Measurements from ENCODE around the gene EDN1.
A peak's percentile ranks its signal among the peaks of the same experiment; 100 is the strongest.

The EDN1 gene

DNA sequence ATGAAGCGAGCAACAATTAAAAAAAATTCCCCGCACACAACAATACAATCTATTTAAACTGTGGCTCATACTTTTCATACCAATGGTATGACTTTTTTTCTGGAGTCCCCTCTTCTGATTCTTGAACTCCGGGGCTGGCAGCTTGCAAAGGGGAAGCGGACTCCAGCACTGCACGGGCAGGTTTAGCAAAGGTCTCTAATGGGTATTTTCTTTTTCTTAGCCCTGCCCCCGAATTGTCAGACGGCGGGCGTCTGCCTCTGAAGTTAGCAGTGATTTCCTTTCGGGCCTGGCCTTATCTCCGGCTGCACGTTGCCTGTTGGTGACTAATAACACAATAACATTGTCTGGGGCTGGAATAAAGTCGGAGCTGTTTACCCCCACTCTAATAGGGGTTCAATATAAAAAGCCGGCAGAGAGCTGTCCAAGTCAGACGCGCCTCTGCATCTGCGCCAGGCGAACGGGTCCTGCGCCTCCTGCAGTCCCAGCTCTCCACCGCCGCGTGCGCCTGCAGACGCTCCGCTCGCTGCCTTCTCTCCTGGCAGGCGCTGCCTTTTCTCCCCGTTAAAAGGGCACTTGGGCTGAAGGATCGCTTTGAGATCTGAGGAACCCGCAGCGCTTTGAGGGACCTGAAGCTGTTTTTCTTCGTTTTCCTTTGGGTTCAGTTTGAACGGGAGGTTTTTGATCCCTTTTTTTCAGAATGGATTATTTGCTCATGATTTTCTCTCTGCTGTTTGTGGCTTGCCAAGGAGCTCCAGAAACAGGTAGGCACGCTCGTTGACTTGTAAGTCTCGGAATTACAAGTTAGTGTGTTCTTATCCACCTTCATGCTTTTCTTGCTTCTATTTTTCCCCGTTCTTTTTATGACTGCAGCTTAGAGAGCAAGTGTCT, at the start of gene EDN1:
Gene EDN1, plus strand, starts transcription at position 429 of the 888 bp plus-strand sequence. Its CDS starts 269 bp downstream, at position 698.
- DNase-seq = peak; percentile 79

DNA sequence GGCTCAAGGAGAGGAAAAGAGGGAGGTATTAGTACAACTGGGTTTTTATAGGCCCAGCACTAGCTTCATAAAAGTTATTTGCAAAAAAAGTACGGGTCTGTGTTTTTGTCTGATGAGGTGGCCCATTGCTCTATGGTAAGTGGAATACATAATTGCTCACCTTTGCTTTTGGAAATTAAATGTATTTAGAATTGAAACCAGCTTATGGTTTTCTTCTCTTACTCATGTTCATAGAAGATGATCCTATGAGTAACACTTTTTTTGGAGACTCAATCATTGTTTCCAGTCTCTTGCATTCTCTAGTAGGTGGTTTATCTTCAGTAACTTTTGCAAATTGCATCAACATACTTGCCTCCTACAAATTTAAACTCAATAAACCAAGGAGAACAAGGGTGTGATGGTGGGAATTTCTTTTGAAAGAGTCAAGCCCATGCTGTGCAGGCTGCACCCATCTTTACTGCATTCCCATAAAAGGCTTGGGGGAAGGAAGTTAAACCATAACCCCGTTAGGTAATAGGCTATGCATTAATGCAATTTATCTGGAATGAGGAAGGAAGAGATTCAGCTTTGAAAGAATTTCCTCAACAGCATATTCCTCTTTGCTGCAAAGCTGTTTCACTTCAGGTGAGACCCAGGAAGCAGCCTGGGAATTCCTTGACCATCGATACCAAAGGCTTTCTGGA, 48.5 kb upstream of the EDN1 start:
- DNase-seq = no peak

- no peak for DNase-seq
These were observed 47.0 kb upstream of the EDN1 start for GRCh38 chr6:12243169-12243568.

DNA sequence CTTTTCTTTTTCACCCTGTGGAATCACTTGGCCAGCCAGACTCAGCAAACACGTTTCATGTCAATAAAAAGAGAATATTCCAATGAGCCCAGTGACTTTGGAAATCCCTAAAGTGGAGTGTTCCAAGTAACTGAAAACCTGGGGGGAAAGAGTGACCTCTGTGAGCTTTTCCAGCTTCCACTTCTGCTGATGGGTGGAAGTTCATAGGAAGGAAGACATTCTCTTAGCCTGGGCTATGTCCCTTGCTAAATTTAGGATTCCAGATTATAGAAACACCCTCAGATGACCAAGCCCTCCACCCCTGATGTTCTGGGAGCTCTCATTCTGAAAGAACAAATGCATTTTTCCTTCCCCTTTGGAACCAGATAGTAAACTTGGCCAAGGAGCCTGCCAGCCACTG, 44.8 kb upstream of the EDN1 start:
- DNase-seq = no peak

- no peak for DNase-seq
These were observed 44.1 kb upstream of the EDN1 start for GRCh38 chr6:12245763-12246718.

- DNase-seq = no peak
These were observed 43.3 kb upstream of the EDN1 start for GRCh38 chr6:12246900-12247299.

GRCh38 chr6:12249541-12250382, 40.4 kb upstream of the EDN1 start:
- no peak for DNase-seq

GRCh38 chr6:12250383-12250770, 39.8 kb upstream of the EDN1 start:
- no peak for DNase-seq

- no peak for DNase-seq
These were observed 36.0 kb upstream of the EDN1 start for GRCh38 chr6:12254210-12254609.

DNA sequence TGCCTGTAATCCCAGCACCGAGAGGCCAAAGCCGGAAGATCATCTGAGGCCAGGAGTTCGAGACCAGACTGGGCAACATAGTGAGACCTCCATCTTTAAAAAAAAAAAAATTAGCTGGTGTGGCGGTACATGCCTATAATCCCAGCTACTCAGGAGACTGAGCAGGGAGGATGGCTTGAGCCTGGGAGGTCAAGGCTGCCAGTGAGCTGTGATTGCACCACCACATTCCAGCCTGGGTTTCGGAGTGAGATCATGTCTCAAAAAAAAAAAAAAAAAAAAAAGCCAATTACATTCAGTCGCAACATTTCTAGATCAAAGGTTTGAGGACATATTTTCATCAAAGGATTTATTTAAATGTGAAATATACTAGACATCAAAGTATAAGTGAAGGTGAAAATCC, 32.0 kb upstream of the EDN1 start:
- DNase-seq = no peak

DNA sequence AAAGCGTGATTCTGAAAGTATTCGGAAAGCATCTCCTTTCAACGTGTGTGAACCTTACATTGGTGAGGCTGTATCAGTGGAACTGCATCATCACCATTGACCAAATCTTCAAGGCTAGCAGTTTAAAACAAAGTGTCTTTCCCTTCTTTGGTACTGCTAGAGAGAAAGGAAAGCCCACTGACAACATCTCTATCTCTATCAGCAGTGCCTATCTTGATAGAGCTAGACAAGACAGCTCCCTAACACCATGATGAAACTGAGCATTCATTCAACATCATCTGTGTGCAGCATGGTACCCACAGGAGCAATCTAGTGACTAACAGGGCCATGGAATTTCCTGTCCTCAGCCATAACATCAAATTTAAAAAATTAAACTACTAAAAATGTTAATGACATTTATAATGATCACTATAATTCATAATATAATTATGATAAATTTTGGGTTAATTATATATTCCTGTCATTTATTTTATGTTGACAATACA, 31.5 kb upstream of the EDN1 start:
- no peak for DNase-seq

DNA sequence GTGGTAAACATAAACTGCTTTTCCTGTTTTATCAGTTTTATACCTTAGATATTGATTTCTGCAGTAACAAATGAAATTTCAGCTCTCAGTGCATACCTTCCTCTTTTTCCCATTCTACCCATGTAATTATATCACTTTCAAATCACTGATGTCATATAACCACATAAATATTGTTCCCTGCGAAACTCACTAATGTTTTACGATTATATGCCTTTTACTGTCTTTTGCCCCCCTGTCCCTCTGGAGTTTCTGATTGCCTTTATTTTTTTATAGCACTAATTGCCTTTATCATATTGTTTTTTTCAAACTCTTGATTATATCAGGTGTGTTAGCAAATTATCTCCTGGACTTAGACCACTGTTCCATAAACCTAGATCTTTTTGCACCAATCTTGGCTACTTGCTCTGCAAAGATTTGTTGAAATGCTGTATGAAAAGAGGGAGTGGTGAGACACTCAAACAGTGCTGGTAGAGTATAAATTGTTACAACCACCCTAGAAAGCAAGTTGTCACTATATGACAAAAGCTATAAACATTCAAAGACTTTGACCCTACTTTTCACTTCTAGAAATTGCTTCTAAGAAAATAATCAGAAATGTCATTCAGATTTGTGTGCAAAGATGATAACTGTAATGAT, 29.6 kb upstream of the EDN1 start:
- DNase-seq = no peak

- no peak for DNase-seq
These were observed 28.7 kb upstream of the EDN1 start for GRCh38 chr6:12261502-12261901.

DNA sequence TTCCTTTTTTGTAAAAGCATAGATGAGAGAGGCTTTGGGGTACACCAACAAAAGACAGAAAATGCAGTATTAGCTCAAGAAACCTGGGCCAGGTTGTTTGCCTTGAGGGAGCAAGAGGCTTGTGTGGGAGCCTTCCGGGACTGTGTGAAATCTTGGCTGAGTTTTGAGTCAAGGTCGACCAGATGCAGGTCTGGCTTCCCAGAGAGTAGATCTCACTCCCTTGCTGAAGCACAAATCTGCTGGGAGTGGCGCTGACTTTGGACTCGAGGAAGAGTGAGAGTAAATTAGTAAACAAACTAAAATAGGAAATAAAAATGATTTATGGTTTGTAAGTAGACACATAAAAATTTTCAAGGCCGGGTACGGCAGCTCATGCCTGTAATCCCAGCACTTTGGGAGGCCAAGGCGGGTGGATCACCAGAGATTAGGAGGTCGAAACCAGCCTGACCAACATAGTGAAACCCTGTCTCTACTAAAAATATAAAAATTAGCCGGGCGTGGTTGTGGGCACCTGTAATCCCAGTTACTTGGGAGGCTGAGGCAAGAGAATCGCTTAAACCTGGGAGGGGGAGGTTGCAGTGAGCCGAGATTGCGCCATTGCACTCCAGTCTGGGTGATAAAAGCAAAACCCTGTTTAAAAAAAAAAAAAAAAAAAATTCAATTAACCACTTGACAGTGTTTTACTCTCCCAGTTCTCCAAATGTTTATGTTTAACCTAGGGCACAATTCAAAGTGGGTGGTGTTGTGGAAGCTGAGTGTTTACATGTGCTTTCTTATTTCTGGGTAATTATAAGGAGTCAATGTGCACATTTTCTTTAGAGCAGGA, 27.7 kb upstream of the EDN1 start:
- DNase-seq = no peak

DNA sequence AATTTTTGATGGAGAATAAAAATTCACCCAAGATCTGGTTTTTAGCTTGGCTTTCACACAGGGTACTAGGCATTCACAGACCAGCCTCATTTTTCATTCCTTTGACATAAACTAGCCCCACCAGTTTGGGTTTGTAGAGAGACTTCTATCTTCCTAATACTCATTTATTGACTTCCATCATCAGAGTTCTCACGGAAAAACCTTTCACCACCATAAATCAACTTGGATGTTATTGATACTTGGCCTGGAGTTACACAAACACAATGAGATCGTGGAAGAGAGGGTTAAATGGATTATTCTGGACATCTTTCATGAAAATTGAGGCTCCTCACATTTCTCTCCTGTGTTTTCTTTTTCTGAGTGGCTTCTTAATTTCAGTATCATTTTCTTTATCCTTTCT, 26.8 kb upstream of the EDN1 start:
- DNase-seq = no peak

DNA sequence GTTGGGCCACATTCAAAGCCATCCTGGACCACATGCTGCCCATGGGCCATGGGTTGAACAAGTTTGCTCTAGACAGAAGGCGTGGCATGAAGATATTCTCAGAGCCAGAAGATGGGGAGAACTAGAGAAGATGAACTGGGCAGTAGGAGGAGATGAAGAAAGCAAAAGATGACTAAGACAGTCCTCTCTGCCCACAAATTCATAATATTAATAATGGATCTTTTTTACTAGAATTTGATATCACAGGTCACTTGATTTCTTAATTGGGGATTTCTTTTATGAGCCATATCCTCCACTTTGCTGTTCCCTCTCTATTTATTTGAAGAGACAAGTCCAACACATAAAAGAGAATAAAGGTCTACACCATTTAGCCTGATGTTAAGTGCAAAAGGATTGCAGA, 25.5 kb upstream of the EDN1 start:
- DNase-seq = no peak

DNA sequence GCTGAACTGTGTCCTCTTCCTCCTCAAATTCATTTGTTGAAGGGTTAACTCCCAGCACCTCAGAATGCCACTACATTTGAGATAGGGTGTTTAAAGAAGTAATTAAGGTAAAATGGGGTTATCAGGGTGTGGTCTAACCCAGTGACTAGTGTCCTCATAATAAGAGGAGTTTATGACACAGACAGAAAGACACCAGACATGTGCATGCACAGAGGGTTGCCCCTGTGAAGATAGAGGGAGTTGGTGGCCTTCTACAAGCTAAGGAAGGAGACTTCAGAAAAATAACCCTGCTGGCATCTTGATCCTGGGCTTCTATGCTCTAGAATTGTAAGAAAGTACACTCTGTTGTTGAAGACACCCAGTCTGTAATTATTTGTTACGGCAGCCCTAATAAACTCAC, 24.9 kb upstream of the EDN1 start:
- DNase-seq = no peak

DNA sequence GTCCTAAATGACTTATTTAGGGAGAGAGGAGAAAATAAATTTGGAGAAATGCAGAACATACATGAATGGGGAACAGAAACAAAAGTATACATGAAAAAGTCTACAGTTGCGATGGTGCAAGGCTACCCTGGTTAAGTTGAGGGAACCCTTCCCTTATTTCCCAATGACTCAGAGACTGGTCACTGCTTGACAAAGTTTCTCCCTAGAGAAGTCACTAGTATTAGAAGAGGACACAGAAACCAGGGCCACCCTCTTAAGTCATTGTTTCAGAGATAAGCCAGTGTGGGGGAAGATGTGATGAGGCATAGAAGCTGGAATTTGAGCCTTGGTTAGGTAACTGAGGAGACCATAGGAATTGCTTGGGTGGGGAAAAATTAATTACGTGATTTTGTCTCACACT, 24.4 kb upstream of the EDN1 start:
- no peak for DNase-seq

DNA sequence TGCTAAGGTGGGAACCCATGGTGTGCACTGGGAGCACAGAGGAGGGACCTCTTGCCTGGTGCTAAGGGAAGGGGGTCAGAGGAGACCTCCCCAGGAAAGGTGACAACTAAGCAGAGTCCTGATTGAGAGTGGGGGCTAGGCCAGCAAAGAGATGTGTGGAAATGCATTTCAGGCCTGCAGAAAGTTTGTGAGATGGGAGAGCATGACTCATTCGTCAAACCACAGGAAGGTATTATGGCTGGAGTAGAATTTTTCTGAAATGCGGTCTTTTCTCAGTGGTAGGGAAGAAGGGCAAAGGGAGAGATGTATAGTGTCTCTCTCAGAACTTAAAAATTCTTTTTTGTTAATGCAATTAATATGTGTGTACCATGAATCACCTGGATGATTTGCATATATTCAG, 23.6 kb upstream of the EDN1 start:
- DNase-seq = no peak

DNA sequence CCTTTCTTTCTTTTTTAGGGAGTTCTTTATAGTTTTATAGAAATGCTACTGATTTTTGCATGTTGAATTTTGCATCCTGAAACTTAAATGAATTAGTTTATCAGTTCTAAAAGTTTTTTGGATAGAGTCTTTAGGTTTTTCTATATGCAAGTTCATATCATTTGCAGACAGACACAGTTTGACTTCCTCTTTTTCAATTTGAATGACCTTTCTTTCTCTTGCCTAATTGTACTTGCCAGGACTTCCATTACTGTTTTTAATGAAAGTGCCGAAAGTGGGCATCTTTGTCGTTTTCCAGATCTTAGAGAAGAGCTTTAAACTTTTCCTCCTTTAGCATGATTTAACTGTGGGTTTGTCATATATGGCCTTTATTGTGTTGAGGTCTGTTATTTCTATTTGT, 21.1 kb upstream of the EDN1 start:
- no peak for DNase-seq
